DMS153 treated with DMSO at 0.1 percent for 48 hours (cell line): ENCODE measurements around the gene HSDL2.

ENCODE experiments used
- DNase-seq: peaks from one replicate; lab custom pipeline; 2025; ENCODE audit not compliant: unreplicated experiment; lab: John Stamatoyannopoulos, UW

HSDL2 gene

GRCh38 chr9:112380102-112380824 lies at the start of gene HSDL2:
Gene HSDL2, plus strand, starts transcription at chr9:112380108. Its CDS starts 56 bp downstream, at chr9:112380164.
- no peak for DNase-seq

DNA sequence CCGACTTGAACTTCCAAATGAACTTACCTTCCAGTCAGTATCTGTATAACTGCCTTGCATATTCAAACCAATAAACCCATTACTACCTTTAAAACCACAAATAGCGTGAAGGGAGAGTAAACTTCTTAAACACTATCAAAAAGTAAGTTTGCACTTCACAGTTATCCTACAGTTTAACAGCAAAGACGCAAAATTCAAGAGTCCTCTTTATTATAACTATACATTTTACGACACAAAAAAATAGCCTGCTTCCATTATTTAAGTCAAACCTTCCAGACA lies 48.3 kb upstream of the HSDL2 start:
- DNase-seq: no peak

- DNase-seq: no peak
These were observed 47.7 kb upstream of the HSDL2 start for GRCh38 chr9:112332214-112332613.

GRCh38 chr9:112332674-112332976 lies 47.3 kb upstream of the HSDL2 start:
- DNase-seq: no peak

DNA sequence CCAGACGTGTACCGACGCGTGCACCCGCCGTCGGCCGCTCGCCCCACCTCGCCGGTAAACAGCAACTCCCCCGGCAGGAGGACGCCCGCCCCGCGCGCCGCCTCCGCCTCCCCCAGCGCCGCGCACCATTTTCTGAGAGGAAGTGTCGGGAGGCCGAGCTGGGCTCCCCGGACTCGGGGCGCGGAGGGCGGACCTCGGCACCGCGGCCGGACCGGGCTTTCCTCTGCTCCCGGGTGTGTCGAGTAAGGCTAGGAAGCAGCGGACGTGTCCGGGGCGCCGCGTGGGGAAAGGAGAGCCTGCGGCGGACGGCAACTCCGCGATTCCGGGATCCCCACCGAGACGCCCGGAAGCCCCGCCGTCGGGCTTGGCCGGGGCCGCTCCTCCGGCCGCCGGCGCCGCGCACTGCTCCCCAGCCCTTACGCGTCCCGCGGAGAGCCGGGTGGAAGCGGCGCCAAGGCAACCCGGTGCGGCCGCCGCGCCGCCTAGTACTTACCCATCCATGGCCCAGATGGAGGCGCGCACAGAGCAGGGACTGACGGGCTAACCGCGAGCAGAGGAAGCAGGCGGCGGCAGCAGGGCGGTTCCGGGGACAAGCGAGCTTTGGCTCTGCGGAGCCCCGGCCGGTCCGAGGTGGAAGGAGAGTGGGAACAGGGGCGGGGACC lies 46.8 kb upstream of the HSDL2 start, which contains the start of gene PTBP3:
TSS of gene PTBP3 (minus strand) at position 643 of the 662 bp plus-strand sequence. CDS start 35,754 bp downstream, outside the sequence.
- peak; percentile 49 for DNase-seq

GRCh38 chr9:112333639-112334431 lies 46.1 kb upstream of the HSDL2 start:
- peak; percentile 78 for DNase-seq

GRCh38 chr9:112334432-112334841 lies 45.5 kb upstream of the HSDL2 start:
- DNase-seq: peak; percentile 67

DNA sequence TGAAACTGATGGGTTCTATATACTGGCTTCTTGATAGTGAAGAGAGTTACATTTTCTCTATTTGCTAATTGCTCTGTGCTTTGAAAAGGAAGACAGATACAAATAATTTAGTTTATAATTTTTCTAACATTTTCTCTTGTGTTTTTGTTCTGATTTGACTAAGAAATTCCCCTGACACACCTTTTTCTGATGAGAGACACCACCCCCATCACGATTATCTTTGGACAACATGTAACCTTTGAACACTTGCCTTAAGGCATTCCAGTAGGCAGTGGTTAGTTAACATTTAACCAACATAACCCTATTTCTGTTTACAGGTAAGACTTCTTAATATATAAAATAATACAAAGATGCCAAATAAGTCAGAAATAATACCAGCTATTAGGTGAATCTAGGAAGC lies 42.4 kb upstream of the HSDL2 start:
- no peak for DNase-seq

GRCh38 chr9:112338561-112338960 lies 41.3 kb upstream of the HSDL2 start:
- no peak for DNase-seq

DNA sequence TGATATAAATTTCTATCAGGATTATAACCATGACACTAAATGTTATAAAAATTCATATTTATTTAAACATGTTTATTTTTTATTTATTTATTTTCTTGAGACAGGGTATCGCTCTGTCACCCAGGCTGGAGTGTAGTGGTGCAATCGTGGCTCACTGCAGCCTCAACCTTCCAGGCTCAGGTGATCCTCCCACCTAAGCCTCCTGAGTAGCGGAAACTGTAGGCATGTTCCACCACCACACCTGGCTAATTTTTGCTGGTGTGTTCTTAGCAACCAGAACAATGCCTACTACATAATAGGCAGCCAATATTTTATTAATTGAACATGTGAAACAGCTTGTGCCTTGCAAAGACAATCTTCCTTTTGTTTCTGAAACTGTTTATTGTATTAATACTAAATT lies 40.0 kb upstream of the HSDL2 start:
- DNase-seq: no peak

DNA sequence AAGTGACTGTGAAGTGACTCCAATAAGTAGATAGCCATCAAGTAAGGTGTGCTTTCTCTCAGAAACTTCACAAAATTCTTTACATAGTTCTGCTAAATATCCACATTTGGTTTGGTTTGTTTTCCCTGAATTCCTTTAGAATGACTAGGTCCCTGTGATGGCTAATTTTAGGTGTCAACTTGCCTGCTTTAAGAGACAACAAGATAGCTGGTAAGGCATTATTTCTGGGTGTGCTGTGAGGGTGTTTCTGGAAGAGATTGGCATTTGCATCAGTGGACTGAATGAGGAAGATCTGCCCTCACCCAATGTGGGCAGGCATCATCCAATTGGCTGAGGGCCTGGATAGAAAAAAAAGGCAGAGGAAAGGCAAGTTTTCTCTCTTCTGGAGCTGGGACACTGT lies 38.2 kb upstream of the HSDL2 start:
- DNase-seq: no peak

GRCh38 chr9:112348257-112349007 lies 31.5 kb upstream of the HSDL2 start:
- peak; percentile 46 for DNase-seq

- DNase-seq: no peak
These were observed 30.9 kb upstream of the HSDL2 start for GRCh38 chr9:112349008-112349333.

GRCh38 chr9:112351184-112351583 lies 28.7 kb upstream of the HSDL2 start:
- no peak for DNase-seq

DNA sequence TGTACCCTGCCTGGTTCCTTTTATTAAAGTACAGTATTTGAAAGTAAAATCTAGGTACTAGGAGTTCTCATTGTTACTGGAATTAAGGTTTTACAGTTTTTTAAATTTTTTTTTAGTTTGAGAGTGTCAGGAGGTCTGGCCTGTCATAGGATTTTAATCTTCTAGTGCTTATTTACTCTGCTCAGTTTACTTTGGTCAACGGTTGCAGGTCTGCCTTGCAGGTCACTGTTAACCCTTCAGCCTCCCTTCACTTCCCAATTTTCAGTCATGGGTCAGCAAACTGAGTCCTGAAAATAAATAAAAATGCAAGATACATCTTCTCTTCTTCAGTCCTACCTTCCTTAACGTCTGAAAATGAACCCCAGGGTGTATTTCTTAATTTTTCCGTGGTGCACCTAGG lies 27.7 kb upstream of the HSDL2 start:
- no peak for DNase-seq

GRCh38 chr9:112354081-112354743 lies 25.7 kb upstream of the HSDL2 start:
- DNase-seq: no peak

DNA sequence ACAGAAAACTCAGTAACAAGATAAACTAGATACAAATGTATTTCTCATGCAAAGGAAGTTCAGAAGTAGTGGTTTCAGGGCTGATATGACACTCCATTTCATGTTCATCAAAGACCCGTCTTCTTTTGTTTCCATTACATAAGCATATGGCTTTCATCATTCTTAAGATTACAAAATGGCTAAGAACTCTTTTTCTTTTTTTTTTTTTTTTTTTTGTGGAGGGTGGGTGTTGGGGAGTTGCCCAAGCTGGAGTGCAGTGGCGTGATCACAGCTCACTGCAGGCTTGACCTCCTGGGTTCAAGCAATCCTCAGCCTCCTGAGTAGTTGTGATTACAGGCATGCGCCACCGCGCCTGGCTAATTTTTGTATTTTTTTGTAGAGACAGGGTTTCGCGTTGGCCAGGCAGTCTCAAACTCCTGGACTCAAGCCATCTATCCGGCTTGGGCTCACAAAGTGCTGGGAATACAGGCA lies 24.4 kb upstream of the HSDL2 start:
- no peak for DNase-seq

- DNase-seq: no peak
These were observed 19.7 kb upstream of the HSDL2 start for GRCh38 chr9:112360047-112360804.

DNA sequence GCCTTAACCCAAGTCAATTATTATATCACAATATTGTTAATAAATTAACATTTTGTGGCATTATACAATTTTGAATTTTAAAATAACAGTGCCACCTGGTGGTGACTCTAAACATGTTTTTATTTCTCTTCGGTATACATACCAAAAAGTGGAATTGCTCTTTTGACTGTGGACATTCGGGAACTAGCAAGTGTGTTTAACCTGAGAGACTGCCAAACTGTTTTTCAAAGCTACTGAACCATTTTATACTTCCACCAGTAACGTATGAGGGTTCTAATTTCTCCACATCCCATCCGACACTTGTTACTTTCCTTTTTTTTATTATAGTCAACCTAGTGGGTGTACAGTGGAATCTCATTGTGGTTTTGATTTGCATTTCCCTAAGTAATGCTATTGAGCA lies 18.3 kb upstream of the HSDL2 start:
- DNase-seq: peak; percentile 54

DNA sequence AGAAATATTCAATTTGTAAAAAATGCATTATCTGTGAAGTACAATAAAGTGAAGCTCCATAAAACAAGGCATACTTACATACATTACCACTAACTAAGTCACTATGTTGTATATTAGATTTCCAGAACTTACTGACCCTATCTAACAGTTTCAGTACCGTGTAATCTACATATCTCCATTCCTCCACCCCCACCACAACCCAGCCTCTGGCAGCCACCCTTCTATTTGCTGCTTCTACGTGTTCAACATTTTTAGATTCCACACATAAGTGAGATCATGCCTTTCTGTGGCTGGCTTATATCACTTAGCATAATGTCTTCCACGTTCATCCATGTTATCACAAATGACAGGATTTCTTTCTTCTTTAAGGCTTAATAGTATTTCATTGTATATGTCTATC lies 15.1 kb upstream of the HSDL2 start:
- DNase-seq: no peak
